ENCODE data around the gene SGTA. TPM values are rescaled to one million over a fixed set of nuclear protein-coding genes. Genes with fewer than 3 reads are reported as not detected.

SGTA gene
- total RNA-seq, 1 experiment from 2014 or later, result 109 TPM

- ChIA-PET RAD21 (ENCODE audit: low non-redundant PET in 1 of 2, low total read pairs in 2 of 2, uncharacterized antibody in 2 of 2, unreplicated experiment in 2 of 2) (no interaction called here), CTCF (no interaction called here), POLR2A (no interaction called here)
- H3K27me3 ChIP-seq (ENCODE audit: insufficient read depth, low read length), result no peaks in the 10 kb centered on the region
- H3K9me3 ChIP-seq (ENCODE audit: control insufficient read depth in 1 of 2, insufficient read depth in 1 of 2, low read depth in 1 of 2, low read length in 2 of 2), result peaks cover 0 to 4% of the 10 kb centered on the region in 2 experiments; a peak in 1 of 4 replicates
- no peaks in the 10 kb centered on the region for H3K36me3 ChIP-seq (ENCODE audit: control insufficient read depth in 1 of 2, insufficient read depth in 2 of 2, low read length in 2 of 2)
- no peaks in the 10 kb centered on the region for H4K20me1 ChIP-seq (ENCODE audit: insufficient read depth)
- TF ChIP-seq CTCF (IDR thresholded peaks at IDR 0.05 in 2 of 3, conservative IDR thresholded peaks at IDR 0.05 in 1 of 3; ENCODE audit: borderline replicate concordance in 1 of 3, insufficient read depth in 1 of 3, low read depth in 2 of 3, low read length in 2 of 3) (no peak), SRF (IDR thresholded peaks at IDR 0.05; ENCODE audit: low read depth) (no peak), MAX (IDR thresholded peaks at IDR 0.05) (no peak), SIN3A (IDR thresholded peaks at IDR 0.05; ENCODE audit: low read depth) (no peak), POLR2AphosphoS5 (IDR thresholded peaks at IDR 0.05; ENCODE audit: low read depth, low read length) (no peak)
- DNase-seq (ENCODE audit: low read depth, low spot score) (no peak), ATAC-seq (no peak)
- intact Hi-C loops (cut with micrococcal nuclease), result no loop called here
- H3K9ac ChIP-seq (ENCODE audit: low read length), result no peak overlapping the region
- H3K79me2 ChIP-seq (ENCODE audit: insufficient read depth, low read length), result 0 out of 2 replicates have a peak, but pooled peaks cover 4% of the 10 kb centered on the region
- no peak overlapping the region for H3K4me2 ChIP-seq (ENCODE audit: low read length)
- H3K4me1 ChIP-seq (ENCODE audit: control insufficient read depth in 1 of 2, insufficient read depth in 2 of 2, low read length in 2 of 2), result peaks cover 3 to 8% of the 10 kb centered on the region in 2 experiments; a peak in 3 of 4 replicates
- no peak overlapping the region for H3K27ac ChIP-seq (ENCODE audit: low read depth, low read length)
- H3K4me3 ChIP-seq (replicated peaks in 1 of 2; ENCODE audit: low read depth in 1 of 2, low read length in 2 of 2), result no peak overlapping the region
- H3K9me2 ChIP-seq (ENCODE audit: insufficient read depth), result no peaks in the 10 kb centered on the region
- no peak overlapping the region for H2AFZ ChIP-seq (ENCODE audit: low read depth, low read length, poor library complexity, severe bottlenecking)
- no TSS peak for BruUV-seq (replicated peaks)
Measured at GRCh38 chr19:2824129-2824528, 41.1 kb upstream of the SGTA start.

- no peaks in the 10 kb centered on the region for H4K20me1 ChIP-seq (ENCODE audit: insufficient read depth)
- H3K4me1 ChIP-seq (ENCODE audit: control insufficient read depth in 1 of 2, insufficient read depth in 2 of 2, low read length in 2 of 2), result peaks cover 3 to 9% of the 10 kb centered on the region in 2 experiments; a peak in 3 of 4 replicates
- H3K4me3 ChIP-seq (replicated peaks in 1 of 2; ENCODE audit: low read depth in 1 of 2, low read length in 2 of 2), result no peak overlapping the region
- BruUV-seq (replicated peaks), result no TSS peak
- DNase-seq (ENCODE audit: low read depth, low spot score), result no peak
- POLR2A ChIA-PET, result no interaction called here
- H3K79me2 ChIP-seq (ENCODE audit: insufficient read depth, low read length), result 0 out of 2 replicates have a peak, but pooled peaks cover 4% of the 10 kb centered on the region
- H3K36me3 ChIP-seq (ENCODE audit: control insufficient read depth in 1 of 2, insufficient read depth in 2 of 2, low read length in 2 of 2), result no peaks in the 10 kb centered on the region
- no peaks in the 10 kb centered on the region for H3K9me2 ChIP-seq (ENCODE audit: insufficient read depth)
- H3K9me3 ChIP-seq (ENCODE audit: control insufficient read depth in 1 of 2, insufficient read depth in 1 of 2, low read depth in 1 of 2, low read length in 2 of 2), result peaks cover 0 to 1% of the 10 kb centered on the region in 2 experiments; a peak in 1 of 4 replicates
- RAD21 ChIA-PET (ENCODE audit: low non-redundant PET in 1 of 2, low total read pairs in 2 of 2, uncharacterized antibody in 2 of 2, unreplicated experiment in 2 of 2), result no interaction called here
- no peak overlapping the region for H3K9ac ChIP-seq (ENCODE audit: low read length)
- no peak overlapping the region for H3K4me2 ChIP-seq (ENCODE audit: low read length)
- CTCF ChIA-PET, result no interaction called here
- ATAC-seq, result no peak
- intact Hi-C loops (cut with micrococcal nuclease), result no loop called here
- no peak for TF ChIP-seq SIN3A (IDR thresholded peaks at IDR 0.05; ENCODE audit: low read depth)
- no peak for TF ChIP-seq ZNF274 (IDR thresholded peaks at IDR 0.05; ENCODE audit: low read depth, low read length)
- TF ChIP-seq EZH2 (IDR thresholded peaks at IDR 0.05), result no peak
- TF ChIP-seq REST (IDR thresholded peaks at IDR 0.05; ENCODE audit: low read depth), result no peak
- no peak for TF ChIP-seq ATF3 (IDR thresholded peaks at IDR 0.05)
- no peak for TF ChIP-seq FOSL1 (IDR thresholded peaks at IDR 0.05; ENCODE audit: low read depth)
- H3K27ac ChIP-seq (ENCODE audit: low read depth, low read length), result no peak overlapping the region
- H3K27me3 ChIP-seq (ENCODE audit: insufficient read depth, low read length), result no peaks in the 10 kb centered on the region
- H2AFZ ChIP-seq (ENCODE audit: low read depth, low read length, poor library complexity, severe bottlenecking), result no peak overlapping the region
Measured at GRCh38 chr19:2823646-2824045, 40.6 kb upstream of the SGTA start.

Data from HCT116 (cell line).